WTC11 (cell line): ENCODE results near the gene MAEA.

Source experiments
- CTCF ChIP-seq: fragments of 200-600 bp; IDR thresholded peaks from 2 replicates; pipeline ENCODE4 v1.8.0; 2022; ENCODE audit warnings: antibody characterized with exemption
- FOXP4 ChIP-seq: sonication (generic); formaldehyde crosslinking; IDR thresholded peaks from 2 replicates; pipeline ENCODE4 v1.8.0; 2022; ENCODE audit warnings: mild to moderate bottlenecking, missing genetic modification reagents
- KAT7 ChIP-seq: sonication (generic); formaldehyde crosslinking; IDR thresholded peaks from 2 replicates; pipeline ENCODE4 v1.8.1; 2023; ENCODE audit warnings: missing genetic modification reagents, mild to moderate bottlenecking, borderline replicate concordance
- ZNF423 ChIP-seq: fragments of 250-450 bp; sonication (Bioruptor Pico); IDR thresholded peaks from 2 replicates; pipeline ENCODE4 v2.1.2; 2022; ENCODE audit warnings: mild to moderate bottlenecking, moderate library complexity

GRCh38 chr4:1326751-1327525 is 37.2 kb downstream of the MAEA start:
- TF ChIP-seq FOXP4 (CRISPR knock-in tag) (no peak), CTCF (no peak), KAT7 (CRISPR knock-in tag) (no peak), ZNF423 (CRISPR knock-in tag) (no peak)
